ENCODE data around the gene THUMPD3.

THUMPD3 gene

GRCh38 chr3:9362731-9363530 is at the start of gene THUMPD3:
Gene THUMPD3, plus strand, starts transcription at chr3:9363054. Its CDS starts 2,015 bp downstream, at chr3:9365069.
- peak; percentile 95 for DNase-seq

GRCh38 chr3:9314796-9315195 is 48.1 kb upstream of the THUMPD3 start:
- no peak for DNase-seq

- DNase-seq: no peak
Observed at GRCh38 chr3:9316881-9317361, 45.9 kb upstream of the THUMPD3 start.

- DNase-seq: no peak
Observed at GRCh38 chr3:9322780-9323179, 40.1 kb upstream of the THUMPD3 start.

GRCh38 chr3:9324944-9325343 is 37.9 kb upstream of the THUMPD3 start:
- DNase-seq: no peak

GRCh38 chr3:9327578-9327977 is 35.3 kb upstream of the THUMPD3 start:
- no peak for DNase-seq

GRCh38 chr3:9330166-9330703 is 32.6 kb upstream of the THUMPD3 start:
- no peak for DNase-seq

GRCh38 chr3:9331171-9331570 is 31.7 kb upstream of the THUMPD3 start:
- no peak for DNase-seq

- no peak for DNase-seq
Observed at GRCh38 chr3:9332250-9333030, 30.4 kb upstream of the THUMPD3 start.

GRCh38 chr3:9339761-9340471 is 22.9 kb upstream of the THUMPD3 start:
- no peak for DNase-seq

- no peak for DNase-seq
Observed at GRCh38 chr3:9340472-9340902, 22.4 kb upstream of the THUMPD3 start.

- no peak for DNase-seq
Observed at GRCh38 chr3:9342696-9343095, 20.2 kb upstream of the THUMPD3 start.

GRCh38 chr3:9343115-9343514 is 19.7 kb upstream of the THUMPD3 start:
- no peak for DNase-seq

GRCh38 chr3:9345041-9345440 is 17.8 kb upstream of the THUMPD3 start:
- DNase-seq: no peak

GRCh38 chr3:9346141-9346540 is 16.7 kb upstream of the THUMPD3 start:
- no peak for DNase-seq

- DNase-seq: no peak
Observed at GRCh38 chr3:9347081-9347480, 15.8 kb upstream of the THUMPD3 start.

- DNase-seq: no peak
Observed at GRCh38 chr3:9347887-9348286, 15.0 kb upstream of the THUMPD3 start.

- no peak for DNase-seq
Observed at GRCh38 chr3:9349321-9350117, 13.3 kb upstream of the THUMPD3 start.

- DNase-seq: no peak
Observed at GRCh38 chr3:9351709-9352126, 11.1 kb upstream of the THUMPD3 start.

- DNase-seq: peak; percentile 53
Observed at GRCh38 chr3:9352917-9353752, 9.7 kb upstream of the THUMPD3 start.

All from activated naive CD4-positive, alpha-beta T cell treated with Interleukin-2 at 50 U/mL for 16 hours (primary cell).